GM12878 (cell line): ENCODE results near the gene INSC. TPM values are rescaled to one million over a fixed set of nuclear protein-coding genes. Genes with fewer than 3 reads are reported as not detected.

Experiments
- ATAC-seq: fragments of 200-7000 bp; cut with Tn5 transposase; 3 replicates; pipeline ENCODE4 v1.9.1; 2020; ENCODE audit warnings: mild to moderate bottlenecking, moderate library complexity
- BruUV-seq: library from RNA; stranded (reverse); fragments of 400-500 nt; replicated peaks from 2 replicates; lab custom pipeline; 2021; lab: Mats Ljungman, UMichigan
- CTCF ChIA-PET: fragments of 300-600 bp; sonication (Branson Sonifier 250); formaldehyde crosslinking; extraction: SDS; loops from one replicate; lab custom pipeline; 2021; ENCODE audit warnings: inconsistent platforms; lab: Yijun Ruan, JAX
- POLR2A ChIA-PET: fragments of 350-600 bp; formaldehyde crosslinking; extraction: SDS; loops from one replicate; lab custom pipeline; 2021; ENCODE audit warnings: inconsistent platforms; lab: Charles Lee
- RAD21 ChIA-PET: fragments of 300-600 bp; sonication (Branson Sonifier 250); formaldehyde crosslinking; loops from one replicate; lab custom pipeline; 2023; ENCODE audit warnings: antibody characterized with exemption; ENCODE audit not compliant: unreplicated experiment; lab: Charles Lee
- SMC1A ChIA-PET: fragments of 300-600 bp; sonication (Branson Sonifier 250); formaldehyde crosslinking; loops from one replicate; lab custom pipeline; 2023; ENCODE audit not compliant: unreplicated experiment, uncharacterized antibody; lab: Charles Lee
- DNase-seq: peaks from one replicate; pipeline ENCODE4 v3.0.0-alpha.2; 2011; ENCODE audit warnings: low read depth, low spot score
- FAIRE-seq: peaks from 3 replicates; lab custom pipeline; 2011; peaks lifted over from hg19 to GRCh38; lab: Jason Lieb, UNC
- H2AFZ ChIP-seq: 2 replicates; pipeline ENCODE4 v1.6.0; 2011; ENCODE audit warnings: low read depth, low read length, control low read depth; ENCODE audit not compliant: control insufficient read depth
- H3K27ac ChIP-seq: 2 replicates; pipeline ENCODE4 v1.5.1; 2011; ENCODE audit warnings: control low read depth; ENCODE audit not compliant: control insufficient read depth, insufficient read depth
- H3K27me3 ChIP-seq, 2 experiments: replicated peaks in 1 of 2; 2 replicates each; pipeline versions ENCODE4 v1.6.0 to v1.6.1; 2011; ENCODE audit warnings: low read length in 1 of 2; ENCODE audit not compliant: control insufficient read depth in 2 of 2, insufficient read depth in 2 of 2
- H3K36me3 ChIP-seq, 2 experiments: 2 replicates each; pipeline ENCODE4 v1.5.1; 2011; ENCODE audit warnings: low read length in 1 of 2; ENCODE audit not compliant: control insufficient read depth in 2 of 2, insufficient read depth in 2 of 2
- H3K4me1 ChIP-seq: 2 replicates; pipeline ENCODE4 v1.6.1; 2011; ENCODE audit warnings: mild to moderate bottlenecking, low read length, moderate library complexity, mixed read lengths; ENCODE audit not compliant: control insufficient read depth, insufficient read depth
- H3K4me2 ChIP-seq: 2 replicates; pipeline ENCODE4 v1.6.0; 2011; ENCODE audit warnings: control low read depth; ENCODE audit not compliant: control insufficient read depth, insufficient read depth
- H3K4me3 ChIP-seq: fragments of 200-600 bp; sonication (generic); 2 replicates; pipeline ENCODE4 v1.5.1; 2016
- H3K79me2 ChIP-seq: 2 replicates; pipeline ENCODE4 v1.6.0; 2011; ENCODE audit warnings: low read length; ENCODE audit not compliant: control insufficient read depth, insufficient read depth
- H3K9ac ChIP-seq: 2 replicates; pipeline ENCODE4 v1.8.0; 2011; ENCODE audit warnings: low read length, control low read depth, mixed read lengths; ENCODE audit not compliant: control insufficient read depth, insufficient read depth
- H3K9me3 ChIP-seq: replicated peaks from 3 replicates; pipeline ENCODE4 v1.5.1; 2011; ENCODE audit warnings: mild to moderate bottlenecking, low read length; ENCODE audit not compliant: control insufficient read depth, insufficient read depth
- H4K20me1 ChIP-seq: 2 replicates; pipeline ENCODE4 v1.6.0; 2011; ENCODE audit not compliant: control insufficient read depth, insufficient read depth
- BACH1 ChIP-seq: fragments of 450-650 bp; IDR thresholded peaks from 2 replicates; pipeline ENCODE4 v1.6.1; 2017; ENCODE audit warnings: mild to moderate bottlenecking, borderline replicate concordance
- BCL11A ChIP-seq: IDR thresholded peaks from 2 replicates; pipeline ENCODE4 v1.6.1; 2011; ENCODE audit warnings: low read depth, low read length
- BCLAF1 ChIP-seq: fragments of 450-650 bp; IDR thresholded peaks from 2 replicates; pipeline ENCODE4 v1.6.1; 2017; ENCODE audit warnings: antibody characterized with exemption, mild to moderate bottlenecking, moderate library complexity
- E2F8 ChIP-seq: fragments of 450-650 bp; IDR thresholded peaks from 2 replicates; pipeline ENCODE4 v1.6.1; 2018; ENCODE audit warnings: mild to moderate bottlenecking, low read depth, moderate library complexity; ENCODE audit not compliant: partially characterized antibody
- HDGF ChIP-seq: fragments of 450-650 bp; IDR thresholded peaks from 2 replicates; pipeline ENCODE4 v1.6.1; 2016; ENCODE audit warnings: antibody characterized with exemption
- HSF1 ChIP-seq: fragments of 150-350 bp; IDR thresholded peaks from 2 replicates; pipeline ENCODE4 v1.6.1; 2014; ENCODE audit warnings: mild to moderate bottlenecking, low read depth, low read length
- RELA ChIP-seq: fragments of 450-650 bp; IDR thresholded peaks from 2 replicates; pipeline ENCODE4 v1.8.0; 2014; ENCODE audit warnings: borderline replicate concordance; ENCODE audit not compliant: partially characterized antibody
- REST ChIP-seq: IDR thresholded peaks from 2 replicates; pipeline ENCODE4 v1.6.1; 2012; ENCODE audit warnings: mild to moderate bottlenecking, low read depth, low read length
- SIX5 ChIP-seq: IDR thresholded peaks from 2 replicates; pipeline ENCODE4 v1.6.1; 2011; ENCODE audit warnings: mild to moderate bottlenecking, low read depth, low read length, moderate library complexity; ENCODE audit not compliant: severe bottlenecking
- SMARCA5 ChIP-seq: fragments of 450-650 bp; IDR thresholded peaks from 2 replicates; pipeline ENCODE4 v1.6.1; 2017; ENCODE audit warnings: mild to moderate bottlenecking
- STAT1 ChIP-seq: fragments of 450-650 bp; conservative IDR thresholded peaks from 2 replicates; pipeline ENCODE4 v1.6.1; 2014; ENCODE audit warnings: antibody characterized with exemption, mild to moderate bottlenecking
- TCF7 ChIP-seq: IDR thresholded peaks from 2 replicates; pipeline ENCODE4 v1.6.1; 2014; ENCODE audit warnings: antibody characterized with exemption, borderline replicate concordance
- WGBS: methylation state at CpG from one replicate; pipeline ENCODE4 v1.1.6; 2016; ENCODE audit warnings: low lambda C conversion rate; ENCODE audit not compliant: insufficient replicate concordance, insufficient coverage; ENCODE audit errors: missing lambda C conversion rate; 5-methylcytosine and 5-hydroxymethylcytosine counted together
- in situ Hi-C: fragments of 300-500 bp; cut with MboI; formaldehyde crosslinking; loops from 9 replicates; pipeline ENCODE4 v1.14.3; 2018; ENCODE audit warnings: mixed read lengths
- intact Hi-C: fragments of 100-400 bp; cut with micrococcal nuclease; formaldehyde crosslinking; loops from one replicate; pipeline ENCODE4 v1.14.2; 2022; ENCODE audit not compliant: unreplicated experiment
- polyA plus RNA-seq, 11 experiments: library from polyadenylated mRNA; depleted of rRNA in 4 of 11; unstranded in 6 of 11; stranded (reverse) in 5 of 11; fragments of >200 nt; fragmentation: Nextera tagmentation in 4 of 11; fragmentation: Illumina TruSeq in 1 of 11; extraction: Ambion mirVana in 4 of 11; extraction: Trizol in 1 of 11; gene quantifications; 1 replicate in 1 of 11; 2 replicates in 10 of 11; pipeline versions ENCODE4 v1.2.1 to v1.2.3, GENCODE V29; 2011 to 2016; ENCODE audit warnings: inconsistent platforms in 2 of 11, missing spikeins in 2 of 11, low read depth in 1 of 11
- total RNA-seq, 4 experiments: library from RNA; depleted of rRNA in 3 of 4; stranded (reverse); fragments of >200 nt in 3 of 4; fragmentation: Illumina TruSeq in 1 of 4; extraction: Trizol in 1 of 4; gene quantifications; 2 replicates each; pipeline versions ENCODE4 v1.2.1 to v1.2.3, GENCODE V29; 2013 to 2021

INSC gene
- total and polyA plus RNA-seq, 10 of the 15 experiments (the other 5 are each of a cell fraction or from before 2014, with no cell fraction given) = 0.13 to 0.33 TPM; not detected in 8

- Histone ChIP-seq H3K4me2 (no peak overlapping the region), H4K20me1 (no peaks in the 10 kb centered on the region), H3K27ac (no peak overlapping the region), H2AFZ (no peak overlapping the region), H3K79me2 (no peaks in the 10 kb centered on the region), H3K36me3 (no peaks in the 10 kb centered on the region), H3K27me3 (no peaks in the 10 kb centered on the region; a peak in 1 of 4 replicates), H3K4me3 (no peak overlapping the region), H3K9ac (no peak overlapping the region), H3K9me3 (no peaks in the 10 kb centered on the region; the same call in 2 of the 3 replicates), H3K4me1 (no peaks in the 10 kb centered on the region)
- no peak for DNase-seq
- no peak for ATAC-seq
- RAD21 ChIA-PET = interaction anchor here (1.1 kb wide), 1 partner anchor 10 kb away, joined by 3 read pairs; no protein-coding TSS in a partner anchor
- WGBS = 72% methylated on average over 4 of the region's 4 CpGs
- in situ Hi-C loops (no loop called here), intact Hi-C loops (no loop called here)
- no peak for FAIRE-seq
- BruUV-seq = no TSS peak
- SMC1A ChIA-PET = interaction anchor here (1.5 kb wide), 2 partner anchors 8 to 16 kb away, joined by 4 read pairs; no protein-coding TSS in a partner anchor
- POLR2A ChIA-PET = interaction anchor here (0.6 to 1.1 kb wide), 2 partner anchors 12 to 669 kb away, joined by 3 read pairs; no protein-coding TSS in a partner anchor
- CTCF ChIA-PET = interaction anchor here (1.1 to 1.8 kb wide), 5 partner anchors 12 to 68 kb away, joined by 3 to 13 read pairs (median 4); no protein-coding TSS in a partner anchor
- TF ChIP-seq BCLAF1 (no peak), BCL11A (no peak), TCF7 (no peak), RELA (no peak), HSF1 (no peak), SMARCA5 (no peak), E2F8 (no peak), HDGF (no peak), STAT1 (no peak), BACH1 (no peak), SIX5 (no peak), REST (no peak)
Observed at GRCh38 chr11:15139958-15140659, 25.4 kb downstream of the INSC start.
